Neural cell (in vitro differentiated cells): ENCODE results near the gene KHDC3L. TPM values are rescaled to one million over a fixed set of nuclear protein-coding genes. Genes with fewer than 3 reads are reported as not detected.

Experiments
- H2AFZ ChIP-seq: fragments of 200-600, 300-800 bp; sonication (generic), shearing (Covaris generic); 2 replicates; pipeline ENCODE4 v1.6.0; 2014; ENCODE audit warnings: low read depth, mild to moderate bottlenecking, antibody characterized with exemption, low read length, moderate library complexity
- H3F3A ChIP-seq: fragments of 200-600 bp; shearing (Covaris generic); 2 replicates; pipeline ENCODE4 v1.6.1; 2016; ENCODE audit warnings: mild to moderate bottlenecking, moderate library complexity, mixed read lengths, antibody characterized with exemption, low read length; ENCODE audit not compliant: insufficient read depth, poor library complexity, severe bottlenecking
- H3K27ac ChIP-seq: fragments of 200-600, 300-800 bp; sonication (generic), shearing (Covaris generic); 2 replicates; pipeline ENCODE4 v1.5.1; 2014; ENCODE audit warnings: mild to moderate bottlenecking, low read length, moderate library complexity
- H3K27me3 ChIP-seq: fragments of 300-800, 200-600 bp; sonication (generic), shearing (Covaris generic); 2 replicates; pipeline ENCODE4 v1.6.0; 2014; ENCODE audit warnings: mild to moderate bottlenecking, low read depth, low read length, moderate library complexity; ENCODE audit not compliant: insufficient read depth
- H3K36me3 ChIP-seq: fragments of 300-800, 200-600 bp; sonication (generic), shearing (Covaris generic); 2 replicates; pipeline ENCODE4 v1.5.1; 2014; ENCODE audit warnings: mild to moderate bottlenecking, antibody characterized with exemption, low read length, moderate library complexity; ENCODE audit not compliant: insufficient read depth
- H3K4me2 ChIP-seq: fragments of 300-800, 200-600 bp; sonication (generic), shearing (Covaris generic); 2 replicates; pipeline ENCODE4 v1.6.0; 2014; ENCODE audit warnings: mild to moderate bottlenecking, low read length
- H3K4me3 ChIP-seq: fragments of 300-800, 200-600 bp; sonication (generic), shearing (Covaris generic); 2 replicates; pipeline ENCODE4 v1.5.1; 2014; ENCODE audit warnings: mild to moderate bottlenecking, low read length, moderate library complexity
- H3K79me2 ChIP-seq: fragments of 200-600 bp; shearing (Covaris generic); replicated peaks from 2 replicates; pipeline ENCODE4 v1.6.0; 2014; ENCODE audit warnings: mild to moderate bottlenecking, low read length, moderate library complexity; ENCODE audit not compliant: insufficient read depth
- H3K9ac ChIP-seq: fragments of 300-800, 200-600 bp; sonication (generic), shearing (Covaris generic); 2 replicates; pipeline ENCODE4 v1.6.1; 2016; ENCODE audit warnings: mild to moderate bottlenecking, low read length, mixed read lengths
- H3K9me2 ChIP-seq: fragments of 200-600 bp; shearing (Covaris generic); 2 replicates; pipeline ENCODE4 v1.6.1; 2016; ENCODE audit warnings: mild to moderate bottlenecking, low read length, mixed read lengths; ENCODE audit not compliant: insufficient read depth
- H3K9me3 ChIP-seq: fragments of 200-600, 300-800 bp; sonication (generic), shearing (Covaris generic); 2 replicates; pipeline ENCODE4 v1.6.1; 2016; ENCODE audit warnings: mild to moderate bottlenecking, mixed run types, low read length, moderate library complexity, mixed read lengths
- H4K20me1 ChIP-seq: fragments of 200-600 bp; shearing (Covaris generic); 2 replicates; pipeline ENCODE4 v1.6.1; 2016; ENCODE audit warnings: mild to moderate bottlenecking, mixed run types; ENCODE audit not compliant: insufficient read depth
- EP300 ChIP-seq: fragments of 450-650 bp; conservative IDR thresholded peaks from 2 replicates; pipeline ENCODE4 v1.6.1; 2014; ENCODE audit warnings: antibody characterized with exemption, mild to moderate bottlenecking, moderate library complexity; ENCODE audit not compliant: poor library complexity, severe bottlenecking
- EZH2 ChIP-seq: fragments of 200-600, 300-800 bp; shearing (Covaris generic), sonication (generic); IDR thresholded peaks from 2 replicates; pipeline ENCODE4 v1.6.1; 2014; ENCODE audit warnings: antibody characterized with exemption, low read length, borderline replicate concordance, mild to moderate bottlenecking; ENCODE audit not compliant: insufficient read depth, poor library complexity, severe bottlenecking
- MXI1 ChIP-seq: fragments of 450-650 bp; conservative IDR thresholded peaks from 2 replicates; pipeline ENCODE4 v1.6.1; 2014; ENCODE audit warnings: antibody characterized with exemption, mild to moderate bottlenecking; ENCODE audit not compliant: poor library complexity, severe bottlenecking
- POLR2AphosphoS5 ChIP-seq: IDR thresholded peaks from 2 replicates; pipeline ENCODE4 v1.6.1; 2012
- REST ChIP-seq: IDR thresholded peaks from 2 replicates; pipeline ENCODE4 v1.6.1; 2012; ENCODE audit warnings: borderline replicate concordance
- SMC3 ChIP-seq: fragments of 450-650 bp; conservative IDR thresholded peaks from 2 replicates; pipeline ENCODE4 v1.6.1; 2014; ENCODE audit warnings: antibody characterized with exemption, mild to moderate bottlenecking, moderate library complexity; ENCODE audit not compliant: poor library complexity
- polyA plus RNA-seq: library from polyadenylated mRNA; depleted of rRNA; stranded (reverse); fragments of >200 nt; gene quantifications from 2 replicates; pipeline ENCODE4 v1.2.3, GENCODE V29; 2014

Gene KHDC3L
- polyA plus RNA-seq, 1 donor from 2014 or later, result not detected

GRCh38 chr6:73328790-73329189 lies 33.7 kb upstream of the KHDC3L start:
- H3K27ac ChIP-seq, result no peak overlapping the region
- no peaks in the 10 kb centered on the region for H3K9me3 ChIP-seq
- H3K36me3 ChIP-seq, result no peaks in the 10 kb centered on the region
- H3K27me3 ChIP-seq, result no peaks in the 10 kb centered on the region
- H3K9ac ChIP-seq, result no peak overlapping the region
- no peak overlapping the region for H3K4me3 ChIP-seq
- no peaks in the 10 kb centered on the region for H3K9me2 ChIP-seq
- no peaks in the 10 kb centered on the region for H3F3A ChIP-seq
- no peak overlapping the region for H2AFZ ChIP-seq
- H4K20me1 ChIP-seq, result no peaks in the 10 kb centered on the region
- no peaks in the 10 kb centered on the region for H3K79me2 ChIP-seq
- TF ChIP-seq EP300 (no peak), MXI1 (no peak), REST (no peak)
- no peak overlapping the region for H3K4me2 ChIP-seq

- H3K9ac ChIP-seq, result no peak overlapping the region
- H3K4me2 ChIP-seq, result no peak overlapping the region
- H4K20me1 ChIP-seq, result no peaks in the 10 kb centered on the region
- H3K9me2 ChIP-seq, result no peaks in the 10 kb centered on the region
- H3F3A ChIP-seq, result no peaks in the 10 kb centered on the region
- no peak overlapping the region for H3K27ac ChIP-seq
- no peak overlapping the region for H2AFZ ChIP-seq
- no peaks in the 10 kb centered on the region for H3K79me2 ChIP-seq
- no peaks in the 10 kb centered on the region for H3K36me3 ChIP-seq
- no peaks in the 10 kb centered on the region for H3K27me3 ChIP-seq
- TF ChIP-seq SMC3, result no peak
- no peak for TF ChIP-seq EP300
- no peak for TF ChIP-seq REST
- no peak for TF ChIP-seq POLR2AphosphoS5
- no peak for TF ChIP-seq EZH2
- no peak overlapping the region for H3K4me3 ChIP-seq
- no peaks in the 10 kb centered on the region for H3K9me3 ChIP-seq
Measured at GRCh38 chr6:73329201-73329600, 33.3 kb upstream of the KHDC3L start.

GRCh38 chr6:73339340-73339739 lies 23.1 kb upstream of the KHDC3L start:
- Histone ChIP-seq H4K20me1 (no peaks in the 10 kb centered on the region), H3K4me2 (no peak overlapping the region), H3K4me3 (no peak overlapping the region), H3K9me2 (no peaks in the 10 kb centered on the region), H3F3A (no peaks in the 10 kb centered on the region), H2AFZ (no peak overlapping the region), H3K9me3 (no peaks in the 10 kb centered on the region), H3K79me2 (no peaks in the 10 kb centered on the region), H3K36me3 (no peaks in the 10 kb centered on the region), H3K27ac (no peak overlapping the region), H3K9ac (no peak overlapping the region), H3K27me3 (no peaks in the 10 kb centered on the region)
- TF ChIP-seq MXI1 (no peak), EZH2 (no peak)
